ENCODE data around the gene PSMC6.
A peak's percentile ranks its signal among the peaks of the same experiment; 100 is the strongest.
"Not testable (repeated sequence)": the region's sequence is repeated elsewhere in the genome, so short reads cannot be mapped to it uniquely, and the experiment has no call there.

Gene PSMC6

DNA sequence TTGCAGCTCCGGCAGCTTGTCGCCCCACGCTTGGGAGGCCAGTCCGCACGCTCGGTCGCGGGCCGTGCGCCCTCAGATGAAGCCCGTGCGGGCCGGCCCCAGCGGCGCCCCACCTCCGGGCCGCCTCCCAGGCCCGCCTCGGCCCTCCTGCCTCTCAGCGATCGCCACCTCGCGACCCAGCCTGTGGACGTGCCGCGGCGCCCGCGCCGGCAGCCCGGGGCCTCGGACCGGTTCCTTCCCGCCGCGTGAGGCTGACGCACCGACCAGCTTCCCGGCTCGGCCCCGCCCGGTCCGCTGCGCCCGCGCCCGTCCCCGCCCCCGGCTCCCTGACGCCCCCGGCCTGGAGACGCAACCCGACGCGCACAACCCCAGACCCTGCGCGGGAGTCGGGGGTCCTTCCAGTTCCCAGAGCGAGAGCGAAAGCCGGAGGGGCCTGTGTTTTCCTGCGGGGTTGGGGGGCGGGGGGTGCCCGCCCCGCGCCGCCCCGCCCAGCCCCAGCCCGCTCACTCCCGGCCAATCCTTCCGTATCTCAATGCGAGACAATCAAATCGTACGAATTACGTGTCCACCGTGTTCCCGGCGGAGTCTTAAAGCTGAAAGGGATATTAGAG lies 11.4 kb upstream of the PSMC6 start, which contains the start of gene ERO1A:
Gene ERO1A, minus strand, starts transcription at position 78 of the 611 bp plus-strand sequence. Its CDS starts 77 bp downstream, at position 1.
- TF ChIP-seq ZNF274 (IDR thresholded peaks at IDR 0.05; ENCODE audit: low read depth, low read length): no peak
- H3K4me3 ChIP-seq (ENCODE audit: low read length): peak within 1 kb of the TSS; percentile 81

DNA sequence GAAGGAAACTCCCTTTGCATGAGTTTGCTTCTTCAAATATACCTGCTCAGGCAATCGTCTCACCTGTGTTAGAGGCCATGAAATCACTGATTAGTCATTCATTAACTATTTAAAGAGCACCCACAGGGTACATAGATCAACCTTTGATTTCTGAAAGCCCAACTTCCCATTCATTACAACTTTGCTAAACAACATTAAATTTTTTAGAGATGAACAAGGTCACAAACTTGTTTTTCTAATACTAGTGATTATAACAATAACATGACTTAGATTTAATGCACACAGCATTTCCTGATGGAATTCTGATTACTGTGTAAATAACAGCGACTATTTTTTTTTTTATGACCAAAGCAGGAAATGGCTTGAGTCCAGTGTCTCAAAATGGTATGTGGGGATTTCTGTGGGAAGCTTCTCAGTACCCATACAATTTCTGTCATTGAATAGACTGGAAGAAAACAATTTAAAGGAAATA lies 6.3 kb upstream of the PSMC6 start:
- TF ChIP-seq ZNF274 (IDR thresholded peaks at IDR 0.05; ENCODE audit: low read depth, low read length): no peak
- H3K4me3 ChIP-seq (ENCODE audit: low read length): no peak overlapping the region

DNA sequence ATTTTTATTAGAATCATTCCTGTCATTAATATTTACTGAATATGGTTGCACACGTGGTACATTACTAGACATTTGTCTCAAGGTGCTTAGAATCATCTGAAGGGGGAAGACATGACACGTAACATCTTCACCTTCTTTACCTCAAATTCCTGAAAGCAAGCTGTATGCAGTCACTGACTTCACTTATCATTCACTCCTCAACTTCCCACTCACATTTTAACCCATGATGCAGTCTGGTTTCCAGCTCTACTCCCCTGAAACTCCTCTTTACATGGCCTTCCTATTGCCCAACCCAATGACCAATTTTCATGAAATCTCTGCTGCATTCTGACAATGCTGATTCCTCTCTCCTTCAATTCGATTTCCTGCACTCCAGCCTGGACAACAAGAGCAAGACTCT lies 5.8 kb upstream of the PSMC6 start:
- H3K4me3 ChIP-seq (ENCODE audit: low read length): no peak overlapping the region
- no peak for TF ChIP-seq ZNF274 (IDR thresholded peaks at IDR 0.05; ENCODE audit: low read depth, low read length)

DNA sequence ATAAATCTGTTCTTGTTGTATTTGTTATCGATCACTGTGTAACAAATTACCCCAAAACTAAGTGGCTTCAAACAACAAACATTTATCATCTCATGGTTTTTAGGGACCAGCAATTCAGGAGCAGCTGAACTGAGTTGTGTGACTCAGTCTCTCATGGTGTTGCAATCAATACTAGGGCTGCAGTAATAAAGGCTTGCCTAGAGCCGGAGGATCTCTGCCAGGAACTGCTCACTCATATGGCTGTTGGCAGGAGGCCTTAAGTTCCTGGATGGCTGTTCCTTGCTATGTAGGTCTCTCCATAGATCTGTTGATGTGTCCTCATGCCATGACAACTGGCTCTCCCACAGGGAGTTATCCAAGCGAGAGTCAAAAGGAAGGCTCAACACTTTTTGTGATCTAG lies 3.8 kb upstream of the PSMC6 start:
- H3K4me3 ChIP-seq (ENCODE audit: low read length): no peak overlapping the region
- no peak for TF ChIP-seq ZNF274 (IDR thresholded peaks at IDR 0.05; ENCODE audit: low read depth, low read length)

DNA sequence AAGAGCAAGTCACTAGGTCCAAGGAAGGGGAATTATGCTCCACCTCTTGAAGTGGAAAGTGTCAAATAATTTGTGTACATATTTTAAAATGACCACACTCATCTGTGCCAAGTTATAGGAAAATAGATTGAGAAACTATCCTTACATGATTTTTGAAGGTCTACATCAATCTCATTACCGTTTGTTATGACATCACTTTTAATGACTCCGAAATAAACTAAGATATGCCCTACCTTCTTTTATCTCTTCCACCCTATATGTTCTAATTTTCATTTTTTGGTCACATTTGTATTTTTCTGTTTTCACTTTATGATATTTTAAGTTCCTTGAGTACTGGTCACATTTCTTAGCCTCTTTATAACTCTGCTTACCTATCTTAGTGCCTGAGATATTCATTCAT lies 3.3 kb upstream of the PSMC6 start:
- H3K4me3 ChIP-seq (ENCODE audit: low read length): no peak overlapping the region
- no peak for TF ChIP-seq ZNF274 (IDR thresholded peaks at IDR 0.05; ENCODE audit: low read depth, low read length)

DNA sequence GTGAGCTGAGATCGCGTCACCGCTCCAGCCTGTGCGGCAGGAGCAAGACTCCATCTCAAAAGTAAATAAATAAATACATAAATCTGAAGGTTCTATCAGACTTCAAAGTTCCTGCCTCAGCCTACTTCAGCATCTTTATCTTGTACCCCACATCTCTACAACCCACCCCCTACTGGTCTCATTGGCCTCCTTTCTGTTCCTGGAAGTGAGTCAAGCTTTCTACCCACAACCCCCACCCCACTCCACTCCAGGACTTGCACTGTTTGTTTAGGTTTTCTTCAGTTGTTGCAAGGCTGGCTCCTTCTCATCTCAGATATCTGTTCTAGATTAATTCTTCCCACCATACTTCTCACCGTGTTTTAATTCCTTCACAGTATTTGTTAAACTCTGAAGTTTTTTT lies 714 bp upstream of the PSMC6 start:
- TF ChIP-seq ZNF274 (IDR thresholded peaks at IDR 0.05; ENCODE audit: low read depth, low read length): no peak
- peak overlapping the region; percentile 79 for H3K4me3 ChIP-seq (ENCODE audit: low read length)

DNA sequence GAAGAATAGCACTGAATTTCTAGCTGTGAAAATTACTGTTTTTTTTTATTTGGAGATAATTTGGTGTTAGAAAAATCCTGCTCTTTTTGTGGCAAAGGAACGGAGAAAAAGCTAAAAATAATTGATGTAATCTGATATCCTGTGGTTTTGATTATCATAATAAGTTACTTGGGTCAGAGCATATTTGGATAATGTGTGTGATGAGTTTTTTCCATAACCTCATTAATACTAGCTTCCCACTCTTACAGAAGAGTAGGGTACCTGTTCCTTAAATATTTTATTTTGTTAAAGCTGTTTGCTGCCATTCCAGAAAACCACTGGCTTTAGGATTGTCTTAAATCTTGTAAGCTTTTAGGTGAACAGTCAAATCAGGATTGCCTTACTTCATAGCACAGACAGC lies 4.7 kb downstream of the PSMC6 start:
- H3K4me3 ChIP-seq (ENCODE audit: low read length): no peak overlapping the region
- no peak for TF ChIP-seq ZNF274 (IDR thresholded peaks at IDR 0.05; ENCODE audit: low read depth, low read length)

DNA sequence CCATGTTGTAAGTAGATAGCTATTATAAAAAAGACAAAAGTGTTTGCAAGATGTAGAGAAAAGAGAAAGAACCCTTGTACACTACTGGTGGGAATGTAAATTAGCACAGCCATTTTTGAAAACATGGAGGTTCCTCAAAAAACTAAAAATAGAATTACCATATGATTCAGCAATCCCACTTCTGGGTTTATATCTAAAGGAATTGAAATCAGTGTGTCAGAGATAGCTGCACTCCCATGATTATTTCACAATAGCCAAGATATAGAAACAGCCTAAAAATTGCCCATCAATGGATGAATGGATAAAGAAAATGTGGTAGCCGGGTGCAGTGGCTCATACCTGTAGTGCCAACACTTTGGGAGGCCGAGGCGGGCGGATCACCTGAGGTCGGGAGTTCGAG lies 9.2 kb downstream of the PSMC6 start:
- no peak for TF ChIP-seq ZNF274 (IDR thresholded peaks at IDR 0.05; ENCODE audit: low read depth, low read length)
- no peak overlapping the region for H3K4me3 ChIP-seq (ENCODE audit: low read length)

DNA sequence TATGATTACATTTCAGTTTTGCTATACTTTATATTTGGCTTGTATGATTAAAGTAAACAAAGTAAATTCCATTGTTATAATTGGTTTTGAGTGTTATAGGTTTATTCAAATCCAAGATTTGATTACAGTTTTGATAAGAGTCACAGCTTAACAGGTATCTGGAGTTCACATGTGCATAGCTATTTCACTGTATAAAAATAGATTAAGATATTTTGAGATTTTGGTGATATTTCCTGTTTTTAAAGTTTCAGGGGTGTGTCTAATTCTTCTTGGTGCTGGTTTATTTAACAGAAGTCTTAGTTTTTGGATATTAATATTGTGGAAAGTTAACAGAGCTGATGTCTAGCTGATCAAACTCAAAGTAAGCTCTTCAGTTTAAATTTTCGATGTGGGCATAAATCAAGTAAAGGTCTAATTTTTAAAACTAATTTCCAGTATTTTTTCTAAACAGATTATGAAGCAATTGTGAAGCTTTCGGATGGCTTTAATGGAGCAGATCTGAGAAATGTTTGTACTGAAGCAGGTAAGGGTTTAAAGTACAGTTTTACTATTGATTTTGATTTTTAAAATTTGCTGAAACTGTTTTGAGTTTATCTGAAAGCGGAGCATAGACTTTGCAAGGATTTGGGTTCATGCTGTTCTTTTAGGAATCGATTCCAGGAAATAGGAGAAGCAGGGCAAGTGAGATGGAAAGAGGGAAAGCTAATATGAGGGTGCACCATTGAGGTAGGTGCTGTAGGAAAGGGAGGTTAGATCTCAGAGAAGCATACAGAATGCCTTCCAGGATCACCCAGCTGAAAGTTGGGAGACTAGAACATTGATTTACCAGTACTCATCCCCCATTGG lies 16.7 kb downstream of the PSMC6 start:
- no peak overlapping the region for H3K4me3 ChIP-seq (ENCODE audit: low read length)
- no peak for TF ChIP-seq ZNF274 (IDR thresholded peaks at IDR 0.05; ENCODE audit: low read depth, low read length)

DNA sequence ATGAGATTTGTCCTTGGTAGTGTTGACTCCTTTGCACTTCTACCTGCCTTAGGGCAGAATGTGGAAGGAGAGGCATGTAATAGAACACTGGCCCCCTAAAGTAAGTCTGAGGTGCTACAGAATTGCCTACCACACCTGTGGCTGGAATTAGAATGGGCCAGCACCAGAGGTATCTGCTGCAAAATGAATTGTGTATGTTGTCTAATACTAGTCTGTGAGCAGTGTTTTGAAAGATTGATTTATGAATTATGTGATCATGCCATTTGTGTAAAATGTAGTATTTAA lies 17.3 kb downstream of the PSMC6 start:
- no peak overlapping the region for H3K4me3 ChIP-seq (ENCODE audit: low read length)
- TF ChIP-seq ZNF274 (IDR thresholded peaks at IDR 0.05; ENCODE audit: low read depth, low read length): no peak

DNA sequence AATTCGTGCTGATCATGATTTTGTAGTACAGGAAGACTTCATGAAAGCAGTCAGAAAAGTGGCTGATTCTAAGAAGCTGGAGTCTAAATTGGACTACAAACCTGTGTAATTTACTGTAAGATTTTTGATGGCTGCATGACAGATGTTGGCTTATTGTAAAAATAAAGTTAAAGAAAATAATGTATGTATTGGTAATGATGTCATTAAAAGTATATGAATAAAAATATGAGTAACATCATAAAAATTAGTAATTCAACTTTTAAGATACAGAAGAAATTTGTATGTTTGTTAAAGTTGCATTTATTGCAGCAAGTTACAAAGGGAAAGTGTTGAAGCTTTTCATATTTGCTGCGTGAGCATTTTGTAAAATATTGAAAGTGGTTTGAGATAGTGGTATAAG lies 20.5 kb downstream of the PSMC6 start:
- H3K4me3 ChIP-seq (ENCODE audit: low read length): not testable (repeated sequence)

DNA sequence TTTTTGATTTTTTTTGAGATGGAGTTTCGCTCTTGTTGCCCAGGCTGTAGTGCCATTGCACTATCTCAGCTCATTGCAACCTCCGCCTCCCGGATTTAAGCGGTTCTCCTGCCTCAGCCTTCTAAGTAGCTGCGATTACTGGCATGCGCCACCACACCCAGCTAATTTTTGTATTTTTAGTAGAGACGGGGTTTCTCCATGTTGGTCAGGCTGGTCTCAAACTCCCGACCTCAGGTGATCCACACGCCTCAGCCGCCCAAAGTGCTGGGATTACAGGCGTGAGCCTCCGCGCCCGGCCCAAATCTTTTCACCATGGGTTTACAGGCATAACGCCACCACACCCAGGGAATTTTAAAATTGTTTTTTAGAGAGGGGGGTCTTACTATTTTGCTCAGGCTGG lies 22.0 kb downstream of the PSMC6 start:
- H3K4me3 ChIP-seq (ENCODE audit: low read length): not testable (repeated sequence)

DNA sequence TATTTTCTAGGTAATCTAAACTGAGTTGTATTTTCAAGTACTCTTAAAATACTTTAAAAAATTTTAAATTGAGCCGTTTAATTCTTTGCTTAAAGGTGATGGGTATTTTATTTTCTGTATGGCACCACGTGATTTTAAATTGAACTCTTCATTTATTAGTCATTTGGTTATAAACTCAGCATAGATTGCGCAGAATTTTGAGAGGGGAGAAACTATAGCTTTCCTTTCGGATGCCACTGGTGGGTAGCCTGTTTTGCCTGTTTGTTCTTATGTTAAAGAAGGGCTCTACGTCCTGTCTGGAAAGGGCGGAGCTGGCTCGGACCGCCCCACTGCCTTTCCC lies 22.6 kb downstream of the PSMC6 start:
- TF ChIP-seq ZNF274 (IDR thresholded peaks at IDR 0.05; ENCODE audit: low read depth, low read length): no peak
- no peak overlapping the region for H3K4me3 ChIP-seq (ENCODE audit: low read length)

DNA sequence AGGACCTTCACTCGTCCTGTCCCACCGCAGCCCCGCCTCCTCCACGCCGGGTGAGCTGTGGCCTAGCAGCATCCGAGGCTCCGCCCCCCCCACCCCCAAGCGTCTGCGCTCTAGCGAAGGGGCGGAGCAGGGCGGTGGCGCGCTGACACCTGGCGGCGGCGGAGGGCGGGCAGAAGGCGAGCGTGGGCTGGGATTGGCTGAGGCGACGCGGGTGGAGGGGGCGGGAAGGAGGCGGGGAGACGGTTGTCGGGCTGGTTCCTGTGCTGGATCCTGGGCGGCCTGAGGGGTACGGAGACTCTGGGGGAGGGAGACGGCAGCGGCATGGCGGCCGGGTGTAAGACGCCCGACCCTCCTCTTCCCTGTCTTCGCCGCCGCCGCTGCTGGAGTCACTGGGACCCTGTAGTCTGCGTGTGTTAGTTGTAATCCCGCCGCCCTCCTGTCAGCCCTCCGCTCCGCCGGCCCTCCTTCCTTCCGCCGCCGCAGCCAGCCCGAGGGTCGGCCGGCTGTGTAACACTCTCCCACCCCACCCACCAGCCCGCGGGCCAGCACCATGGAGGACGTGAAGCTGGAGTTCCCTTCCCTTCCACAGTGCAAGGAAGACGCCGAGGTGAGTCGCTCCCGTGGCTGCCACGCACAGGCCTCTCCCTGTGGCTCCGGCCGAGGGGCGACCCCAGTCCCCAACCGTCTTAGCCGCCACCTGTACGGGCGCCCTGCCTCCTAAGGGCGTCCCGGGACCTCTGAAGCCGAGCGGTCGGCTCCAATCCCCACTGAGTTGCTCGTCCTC lies 23.1 kb downstream of the PSMC6 start, which contains the start of gene STYX:
Gene STYX, plus strand, starts transcription at position 242 of the 784 bp plus-strand sequence. Its CDS starts 309 bp downstream, at position 551.
- H3K4me3 ChIP-seq (ENCODE audit: low read length): peak within 1 kb of the TSS; percentile 81
- no peak for TF ChIP-seq ZNF274 (IDR thresholded peaks at IDR 0.05; ENCODE audit: low read depth, low read length)

DNA sequence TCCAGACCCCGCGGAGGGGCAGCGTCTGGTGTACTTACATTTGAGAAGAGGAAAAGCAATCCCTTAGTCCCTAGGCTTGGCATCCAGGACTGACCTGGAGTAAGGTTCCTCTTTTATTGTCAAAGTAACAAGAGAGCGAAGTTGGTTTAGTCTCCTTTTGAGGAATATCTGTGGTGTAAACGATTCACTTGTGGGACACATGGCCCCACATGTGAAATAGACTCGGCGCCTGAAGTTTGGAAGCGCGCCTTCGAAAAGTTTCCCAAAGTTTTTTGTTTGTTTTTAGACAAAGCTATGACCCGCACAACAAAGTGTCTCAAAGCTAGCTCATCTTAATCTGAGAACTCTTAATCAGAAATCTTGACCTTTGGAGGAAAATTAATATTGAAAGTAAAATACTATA lies 23.7 kb downstream of the PSMC6 start:
- peak overlapping the region; percentile 81 for H3K4me3 ChIP-seq (ENCODE audit: low read length)
- TF ChIP-seq ZNF274 (IDR thresholded peaks at IDR 0.05; ENCODE audit: low read depth, low read length): no peak
